GM10248 (cell line): ENCODE data around the gene HBM.
"Not testable (repeated sequence)": the region's sequence is repeated elsewhere in the genome, so short reads cannot be mapped to it uniquely, and the experiment has no call there.

Experiments used
- CTCF ChIA-PET: fragments of 300-600 bp; sonication (Branson Sonifier 250); formaldehyde crosslinking; extraction: SDS; loops from one replicate; lab custom pipeline; 2021; ENCODE audit warnings: antibody characterized with exemption; lab: Yijun Ruan, JAX
- POLR2A ChIA-PET: fragments of 350-650 bp; sonication (Branson Sonifier 250); formaldehyde crosslinking; extraction: SDS; loops from one replicate; lab custom pipeline; 2020; ENCODE audit warnings: antibody characterized with exemption; lab: Yijun Ruan, JAX
- DNase-seq: peaks from one replicate; pipeline ENCODE4 v3.0.0; 2012; ENCODE audit errors: extremely low spot score
- CTCF ChIP-seq: IDR thresholded peaks from 2 replicates; pipeline ENCODE4 v1.5.1; 2012; ENCODE audit warnings: mild to moderate bottlenecking, low read depth; ENCODE audit errors: extremely low read depth, missing control alignments, control extremely low read depth

Gene HBM

GRCh38 chr16:154217-155030, 11.4 kb upstream of the HBM start:
- TF ChIP-seq CTCF = no peak
- DNase-seq = peak; percentile 77
- ChIA-PET POLR2A (no interaction called here), CTCF (no interaction called here)

DNA sequence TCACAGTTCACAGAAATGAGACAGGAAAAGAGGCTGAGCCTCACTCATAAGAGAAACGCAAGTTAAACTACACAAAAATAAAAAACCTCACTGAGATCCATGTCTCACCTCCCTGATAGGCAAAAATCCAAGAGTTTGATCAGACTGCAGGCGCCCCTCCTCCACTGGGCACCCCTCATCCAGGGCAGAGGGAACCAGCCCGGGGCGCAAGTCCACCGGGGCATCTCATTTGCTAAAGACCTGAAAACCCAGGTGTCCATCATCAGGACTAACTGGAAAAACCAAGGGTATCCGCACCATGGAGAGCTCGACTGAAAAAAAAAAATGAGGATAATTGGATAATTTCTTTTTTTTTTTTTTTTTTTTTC, 10.8 kb upstream of the HBM start:
- no peak for TF ChIP-seq CTCF
- no peak for DNase-seq
- ChIA-PET CTCF (no interaction called here), POLR2A (no interaction called here)

DNA sequence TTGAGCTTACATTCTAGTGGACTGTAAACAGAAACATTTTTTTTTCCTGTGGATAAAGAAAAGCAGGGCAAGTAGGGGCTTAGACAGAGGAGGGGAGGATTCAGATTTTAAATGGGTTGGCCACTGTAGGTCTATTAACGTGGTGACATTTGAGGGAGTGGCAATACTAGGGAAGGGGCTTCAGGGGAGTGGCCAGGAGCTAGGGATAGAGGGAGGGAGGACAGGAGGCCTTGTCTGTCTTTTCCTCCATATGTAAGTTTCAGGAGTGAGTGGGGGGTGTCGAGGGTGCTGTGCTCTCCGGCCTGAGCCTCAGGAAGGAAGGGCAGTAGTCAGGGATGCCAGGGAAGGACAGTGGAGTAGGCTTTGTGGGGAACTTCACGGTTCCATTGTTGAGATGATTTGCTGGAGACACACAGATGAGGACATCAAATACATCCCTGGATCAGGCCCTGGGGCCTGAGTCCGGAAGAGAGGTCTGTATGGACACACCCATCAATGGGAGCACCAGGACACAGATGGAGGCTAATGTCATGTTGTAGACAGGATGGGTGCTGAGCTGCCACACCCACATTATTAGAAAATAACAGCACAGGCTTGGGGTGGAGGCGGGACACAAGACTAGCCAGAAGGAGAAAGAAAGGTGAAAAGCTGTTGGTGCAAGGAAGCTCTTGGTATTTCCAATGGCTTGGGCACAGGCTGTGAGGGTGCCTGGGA, 6.5 kb upstream of the HBM start:
- POLR2A ChIA-PET = no interaction called here
- CTCF ChIA-PET = interaction anchor here (1.0 kb wide), 1 partner anchor 23 kb away, joined by 3 read pairs; no protein-coding TSS in a partner anchor
- no peak for TF ChIP-seq CTCF
- DNase-seq = no peak

GRCh38 chr16:160242-160641, 5.5 kb upstream of the HBM start:
- DNase-seq, POLR2A ChIA-PET: not testable (repeated sequence)
- CTCF ChIA-PET = interaction anchor here (1.0 kb wide), 1 partner anchor 22 kb away, joined by 3 read pairs; no protein-coding TSS in a partner anchor

GRCh38 chr16:160691-161190, 5.0 kb upstream of the HBM start:
- POLR2A ChIA-PET = no interaction called here
- DNase-seq = no peak
- CTCF ChIA-PET = interaction anchor here (1.1 kb wide), 1 partner anchor 54 kb away, joined by 3 read pairs; no protein-coding TSS in a partner anchor
- TF ChIP-seq CTCF = no peak

GRCh38 chr16:162271-162991, 3.3 kb upstream of the HBM start:
- CTCF ChIA-PET = no interaction called here
- DNase-seq = no peak
- POLR2A ChIA-PET = no interaction called here
- no peak for TF ChIP-seq CTCF

DNA sequence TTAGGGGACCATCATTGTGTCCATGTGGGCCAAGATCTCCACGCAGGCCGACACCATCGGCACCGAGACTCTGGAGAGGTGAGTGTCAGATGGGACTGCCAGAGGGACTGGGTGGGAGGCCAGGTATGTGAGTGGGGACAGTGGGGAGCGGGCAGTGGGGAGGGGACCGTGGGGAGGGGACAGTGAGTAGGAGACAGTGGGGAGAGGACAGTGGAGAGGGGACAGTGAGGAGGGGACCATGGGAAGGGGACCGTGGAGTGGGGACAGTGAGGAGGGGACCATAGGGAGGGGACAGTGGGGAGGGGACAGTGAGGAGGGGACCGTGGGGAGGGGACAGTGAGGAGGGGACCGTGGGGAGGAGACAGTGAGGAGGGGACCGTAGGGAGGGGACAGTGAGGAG, 2.6 kb upstream of the HBM start:
- CTCF ChIA-PET, POLR2A ChIA-PET: not testable (repeated sequence)

DNA sequence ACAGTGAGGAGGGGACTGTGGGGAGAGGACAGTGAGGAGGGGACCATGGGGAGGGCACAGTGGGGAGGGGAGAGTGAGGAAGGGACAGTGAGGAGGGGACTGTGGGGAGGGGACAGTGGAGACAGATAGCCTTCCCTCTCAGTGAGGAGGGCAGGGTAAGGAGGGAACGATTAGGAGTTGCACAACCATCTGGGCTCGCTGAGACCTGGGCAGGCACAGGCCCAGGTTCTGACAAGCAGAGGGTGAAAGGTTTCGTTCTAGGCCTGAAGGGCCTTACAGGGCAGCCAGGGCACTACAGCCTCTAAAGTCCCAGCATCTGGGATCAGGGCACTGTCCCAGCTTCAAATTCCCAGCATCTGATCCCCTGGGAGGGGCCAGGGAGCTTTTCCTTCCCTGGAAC, 2.1 kb upstream of the HBM start:
- DNase-seq, CTCF ChIA-PET, POLR2A ChIA-PET: not testable (repeated sequence)

More for the DNA sequence above, 2.6 kb upstream of the HBM start:
- DNase-seq = not testable (repeated sequence)

DNA sequence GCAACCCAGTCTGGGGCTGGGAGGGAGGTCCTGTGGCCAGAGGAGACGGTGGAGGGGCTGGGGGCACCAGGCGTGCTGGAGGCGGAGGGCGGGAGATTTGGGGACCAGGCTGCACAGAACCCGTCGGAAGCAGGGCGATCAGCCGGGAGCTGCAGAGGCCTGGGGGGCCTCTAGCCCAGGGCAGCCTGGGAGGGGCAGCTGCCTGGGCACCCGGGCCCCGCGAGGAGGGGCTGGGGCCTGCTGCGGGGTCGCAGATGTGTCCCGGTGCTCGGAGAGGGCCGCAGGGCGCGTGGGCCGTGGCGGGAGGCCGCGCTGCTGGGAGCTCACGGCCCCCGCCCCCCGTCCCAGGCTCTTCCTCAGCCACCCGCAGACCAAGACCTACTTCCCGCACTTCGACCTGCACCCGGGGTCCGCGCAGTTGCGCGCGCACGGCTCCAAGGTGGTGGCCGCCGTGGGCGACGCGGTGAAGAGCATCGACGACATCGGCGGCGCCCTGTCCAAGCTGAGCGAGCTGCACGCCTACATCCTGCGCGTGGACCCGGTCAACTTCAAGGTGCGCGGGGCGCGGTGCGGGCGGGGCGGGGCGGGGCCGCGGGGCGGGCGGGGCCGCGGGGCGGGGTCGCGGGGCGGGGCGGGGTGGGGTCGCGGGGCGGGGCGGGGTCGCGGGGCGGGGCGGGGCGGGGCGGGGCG, 1.5 kb upstream of the HBM start:
- CTCF ChIA-PET = interaction anchor here (1.6 kb wide), 1 partner anchor 17 kb away, joined by 5 read pairs; no protein-coding TSS in a partner anchor
- DNase-seq, POLR2A ChIA-PET: not testable (repeated sequence)
